ENCODE measurements around the gene FER.

The FER gene

DNA sequence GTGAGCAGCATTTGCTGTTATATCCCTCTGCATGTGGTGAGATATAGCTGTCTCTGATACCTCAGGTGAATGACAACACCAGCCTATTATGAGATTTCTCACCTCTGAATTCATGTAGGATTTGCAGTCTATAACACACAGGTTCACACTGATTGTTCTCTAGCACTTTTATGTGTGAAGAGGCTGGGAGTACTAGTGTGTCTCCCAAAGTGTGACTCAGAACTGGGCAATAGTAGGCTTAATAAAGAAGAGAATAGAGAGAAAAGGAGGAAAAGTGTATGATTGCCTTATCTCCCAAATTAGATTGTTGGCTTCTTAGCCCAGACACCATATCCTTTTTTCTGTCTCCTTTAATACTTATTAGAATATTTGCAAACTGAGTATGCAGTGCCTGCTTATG lies 430.1 kb downstream of the FER start:
- no peak for DNase-seq (ENCODE audit: low spot score)

DNA sequence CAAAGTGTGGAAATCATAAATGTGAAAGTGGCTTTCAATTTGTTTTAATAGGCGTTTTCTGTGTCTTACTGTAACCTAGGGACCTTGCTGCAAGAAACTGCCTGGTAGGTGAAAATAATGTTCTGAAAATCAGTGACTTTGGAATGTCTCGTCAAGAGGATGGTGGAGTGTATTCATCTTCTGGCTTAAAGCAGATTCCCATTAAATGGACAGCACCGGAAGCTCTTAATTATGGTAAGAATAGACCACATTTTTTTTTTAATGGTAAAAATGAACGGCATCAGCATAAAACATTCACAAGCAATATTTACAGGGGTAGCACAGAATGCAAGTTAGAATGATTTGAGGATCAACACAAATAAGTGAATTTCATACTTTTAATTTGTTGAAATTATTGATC lies 433.0 kb downstream of the FER start:
- DNase-seq (ENCODE audit: low spot score), result no peak

DNA sequence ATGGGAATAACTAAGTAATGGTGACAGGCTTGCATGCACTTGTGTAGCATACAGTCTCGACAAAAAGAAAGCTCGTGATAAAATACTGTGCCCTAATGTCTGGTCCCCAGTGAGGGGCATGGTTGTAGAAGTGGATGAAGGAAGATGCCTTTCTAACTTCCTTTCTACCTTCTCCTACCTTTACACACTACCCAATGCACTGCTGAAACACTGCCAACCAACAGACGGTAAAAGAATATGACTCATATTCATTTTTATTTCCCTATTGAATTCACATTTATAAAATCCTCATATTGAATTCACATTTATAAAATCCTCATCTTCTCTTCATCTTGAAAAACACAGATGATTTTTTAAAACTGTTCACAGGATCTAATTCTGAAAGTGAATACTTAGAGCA lies 439.1 kb downstream of the FER start:
- DNase-seq (ENCODE audit: low spot score), result no peak

DNA sequence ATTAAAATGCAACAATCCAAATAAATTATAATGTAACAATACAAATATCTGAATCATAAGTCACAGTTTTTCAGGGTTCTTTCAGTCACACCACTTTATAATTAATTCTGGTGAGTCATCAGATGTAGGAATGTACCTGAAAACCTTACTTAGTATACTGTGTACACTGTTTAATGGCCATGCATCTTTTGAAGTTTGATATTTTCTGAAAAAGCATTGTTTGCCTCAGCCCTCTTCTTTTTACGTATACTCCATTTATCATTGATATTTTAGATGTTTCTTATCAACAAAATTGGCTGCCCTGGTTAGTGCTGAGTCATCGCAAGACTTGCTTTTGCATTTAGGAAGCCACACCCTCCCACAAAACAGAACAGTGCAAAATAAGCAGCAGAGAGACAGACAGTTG lies 443.5 kb downstream of the FER start:
- peak; percentile 11 for DNase-seq (ENCODE audit: low spot score)

DNA sequence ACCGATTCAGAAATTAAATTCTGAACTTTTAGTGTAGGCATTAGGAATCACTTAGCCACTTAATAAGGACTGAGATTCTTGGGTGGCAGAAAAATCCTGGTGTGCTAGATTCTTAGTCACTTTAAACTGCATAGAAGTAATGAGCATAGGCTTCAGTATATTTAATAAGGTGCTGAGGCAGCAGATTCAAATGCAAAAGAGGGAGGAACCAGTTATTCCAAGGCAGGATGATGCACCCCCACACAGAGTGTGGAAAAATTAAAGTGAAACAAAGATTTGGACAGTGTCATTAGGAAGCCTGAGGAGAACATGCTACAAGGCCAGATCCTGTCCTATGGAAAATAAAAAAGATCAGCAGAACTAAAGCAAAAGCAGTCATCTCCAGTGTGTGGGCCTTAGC lies 444.3 kb downstream of the FER start:
- no peak for DNase-seq (ENCODE audit: low spot score)

DNA sequence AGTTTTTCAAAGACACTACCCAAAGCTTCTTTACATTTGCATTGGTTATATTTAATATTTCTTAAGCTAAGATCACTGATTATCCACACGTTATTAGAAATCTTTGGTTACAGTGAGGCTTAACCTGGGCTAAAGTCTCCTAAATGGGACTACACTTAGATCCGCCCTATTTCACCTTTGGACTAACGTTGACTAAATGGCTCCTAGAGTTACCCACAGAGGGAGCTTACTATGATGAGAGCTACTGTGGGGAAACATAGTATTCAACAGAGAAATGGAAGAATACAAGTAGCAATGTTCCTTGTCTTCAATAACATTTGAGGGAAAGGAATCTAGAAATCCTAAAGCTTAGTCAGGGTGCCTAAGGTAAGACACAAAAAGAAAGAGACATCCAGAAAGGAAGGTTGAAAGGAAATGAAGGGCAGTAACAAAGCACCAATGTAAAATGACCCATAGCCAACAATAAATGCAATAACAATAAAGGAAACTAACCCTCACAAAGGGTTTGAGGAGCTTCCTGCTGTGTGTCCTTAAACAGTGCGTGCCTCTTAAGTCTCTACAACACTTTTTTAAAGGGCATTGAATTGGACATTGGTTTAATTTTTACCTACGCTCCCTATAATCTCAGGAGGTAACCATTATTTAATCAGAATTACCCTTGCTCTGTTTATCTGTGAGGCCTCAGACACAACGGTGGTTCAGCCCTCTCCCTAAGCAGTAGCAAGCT lies 445.0 kb downstream of the FER start:
- no peak for DNase-seq (ENCODE audit: low spot score)

DNA sequence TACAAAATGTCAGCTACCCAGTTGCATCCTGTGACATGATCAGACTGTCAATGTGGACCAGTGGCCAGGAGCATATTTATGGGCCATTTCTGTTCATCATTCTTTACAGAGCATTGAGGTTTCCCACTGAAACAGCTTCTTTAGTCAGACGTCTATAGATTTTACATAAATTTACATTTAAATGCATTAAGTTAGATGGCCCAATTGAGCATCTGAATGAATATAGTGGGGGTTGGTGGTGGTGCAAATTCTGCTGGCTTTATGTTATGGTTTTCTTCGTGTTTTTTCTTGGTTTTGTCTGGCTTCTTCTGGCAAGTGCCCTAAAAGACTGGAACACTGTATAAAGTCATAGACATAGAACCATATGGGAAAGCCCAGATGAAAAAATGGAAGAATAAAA lies 448.0 kb downstream of the FER start:
- DNase-seq (ENCODE audit: low spot score), result no peak

DNA sequence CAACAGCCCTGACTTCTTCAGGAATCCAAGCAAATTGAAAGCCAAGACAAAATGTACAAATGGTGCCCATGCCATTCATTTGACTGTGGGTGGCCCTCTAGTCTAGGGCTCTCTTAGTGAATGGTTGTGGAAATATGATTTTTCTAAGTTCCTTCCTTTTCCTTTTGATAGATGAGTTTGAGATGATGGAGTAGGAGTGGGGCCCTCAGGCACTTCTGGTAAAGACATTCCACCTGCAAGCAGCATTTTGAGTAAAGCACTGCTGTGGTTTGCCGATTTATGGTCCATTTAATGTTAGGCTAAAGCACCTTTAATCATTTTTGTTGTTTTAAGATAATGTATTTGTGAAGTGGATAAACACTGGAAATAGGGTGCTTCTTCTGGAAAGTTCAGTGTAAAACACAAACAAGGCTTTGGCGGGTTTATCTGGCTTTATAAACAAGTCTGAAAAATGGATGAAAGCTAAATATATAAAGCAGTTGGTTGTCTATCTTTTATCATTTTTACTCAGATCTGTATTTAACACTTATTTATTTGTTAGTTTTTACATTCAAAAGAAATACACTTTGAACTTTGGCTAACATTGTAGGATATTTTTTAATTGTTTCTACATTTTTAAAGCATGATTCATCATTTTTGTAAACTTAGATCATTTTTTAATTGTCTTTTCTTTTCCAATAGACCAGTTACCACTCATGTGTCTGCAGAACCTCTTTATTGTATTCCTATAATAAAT lies 448.6 kb downstream of the FER start:
- peak; percentile 2 for DNase-seq (ENCODE audit: low spot score)

DNA sequence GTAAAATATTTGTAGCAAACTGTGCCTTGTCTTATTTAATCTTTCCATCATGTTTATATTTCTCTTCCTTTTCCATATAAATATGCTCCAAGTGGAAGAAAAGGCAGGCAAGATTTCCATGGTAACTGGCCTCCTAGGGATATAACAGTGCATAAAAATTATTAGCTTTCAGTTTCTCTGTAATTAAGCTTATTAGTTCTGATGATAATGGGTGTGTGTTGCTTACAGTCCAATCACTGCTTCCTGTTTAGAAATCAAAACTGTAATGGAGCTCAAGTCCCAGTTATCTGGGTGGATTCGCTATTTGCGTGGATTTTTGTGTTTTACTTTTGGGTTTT lies 449.1 kb downstream of the FER start:
- DNase-seq (ENCODE audit: low spot score), result no peak

DNA sequence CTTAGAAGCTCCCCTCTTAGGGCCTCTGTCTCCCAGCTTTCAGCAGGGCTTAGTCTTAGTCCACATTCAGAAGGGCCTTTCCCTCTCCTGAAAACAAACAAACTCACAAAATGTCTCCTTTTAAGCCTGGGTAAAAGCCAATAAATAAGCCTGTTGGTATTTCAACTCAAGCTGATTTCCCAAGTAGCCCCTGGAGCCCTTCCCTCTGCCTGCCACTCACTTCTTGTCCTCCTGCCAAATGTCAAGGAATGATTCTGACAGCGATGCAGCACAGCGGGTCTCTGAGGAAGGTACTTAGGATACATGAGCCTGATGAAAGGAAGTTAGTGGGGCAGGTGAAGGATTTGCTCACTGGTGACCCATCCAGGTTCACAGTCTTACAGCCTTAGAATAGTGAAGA lies 451.6 kb downstream of the FER start:
- no peak for DNase-seq (ENCODE audit: low spot score)

DNA sequence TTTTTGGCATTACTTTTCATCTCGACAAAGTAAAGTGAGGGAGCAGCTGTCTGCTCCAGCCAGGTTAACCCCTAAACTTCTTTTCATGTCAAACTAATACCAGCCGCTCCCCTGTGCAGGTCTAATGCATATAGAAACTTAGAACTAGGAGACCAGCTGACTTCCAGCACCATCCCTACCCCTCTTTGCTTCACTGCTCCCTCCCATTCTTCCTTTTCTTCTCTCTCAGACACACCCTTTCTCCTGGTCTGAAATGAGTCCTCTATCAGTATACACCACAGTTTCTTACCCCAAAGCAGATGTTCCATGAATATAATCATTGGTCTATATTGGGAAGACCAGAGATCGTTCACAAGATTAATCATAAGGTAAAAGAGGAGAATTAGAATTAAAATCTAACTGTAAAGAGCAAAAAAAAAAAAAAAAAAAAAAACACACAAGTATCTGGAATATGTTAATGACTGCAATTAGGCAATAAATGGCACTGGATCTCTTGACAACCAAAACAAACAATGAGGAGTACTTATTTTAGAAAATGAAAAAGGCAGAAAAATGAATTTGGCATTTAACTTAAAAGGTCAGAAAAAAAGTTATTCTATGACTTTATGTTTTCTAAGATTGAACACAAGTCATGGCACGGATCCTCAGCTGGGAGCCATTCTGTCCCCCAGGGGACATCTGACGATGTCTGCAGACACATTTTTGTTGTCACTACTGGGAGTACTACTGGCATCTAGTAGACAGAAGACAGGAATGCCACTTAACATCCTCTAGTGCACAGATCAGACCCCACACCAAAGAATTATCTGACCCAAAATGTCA lies 452.3 kb downstream of the FER start:
- DNase-seq (ENCODE audit: low spot score), result no peak

DNA sequence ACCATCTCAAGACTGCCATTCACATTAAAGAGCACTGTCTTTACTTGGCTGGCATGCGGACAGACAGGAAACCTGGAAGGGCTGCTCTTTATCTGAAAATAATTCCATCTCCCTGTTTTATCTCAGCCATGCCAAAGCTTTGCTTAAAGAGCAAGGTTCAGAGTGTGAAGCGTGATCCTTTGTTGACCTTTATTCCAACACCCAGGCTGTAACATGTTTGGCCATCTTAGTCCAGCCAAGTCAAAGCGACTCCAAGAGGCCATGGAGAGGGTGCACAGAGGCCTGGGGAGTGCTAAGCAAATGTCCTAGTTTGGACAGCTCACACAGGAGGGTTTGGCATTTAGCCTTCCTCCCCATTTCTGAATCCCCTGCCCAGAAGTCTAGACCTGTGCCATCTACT lies 467.3 kb downstream of the FER start:
- DNase-seq (ENCODE audit: low spot score), result no peak

DNA sequence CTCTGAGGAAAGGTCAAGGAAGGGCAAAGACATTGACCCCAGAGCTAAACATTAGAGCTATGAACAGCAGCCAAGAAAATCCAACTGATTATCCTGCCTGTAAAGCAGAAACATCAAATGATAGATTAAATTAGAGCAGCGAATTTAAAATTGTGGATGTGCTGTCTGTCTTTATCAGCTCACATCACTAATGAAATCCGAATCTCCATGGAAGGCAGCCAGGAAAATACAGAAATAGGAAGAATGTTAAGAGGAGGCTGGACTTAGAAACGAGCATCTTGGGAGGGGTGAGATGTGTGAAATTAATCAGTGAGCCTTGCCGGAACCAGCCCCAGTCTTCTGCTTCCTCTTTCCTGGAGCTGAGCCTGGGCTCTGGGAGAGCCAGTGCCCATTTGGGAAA lies 471.1 kb downstream of the FER start:
- no peak for DNase-seq (ENCODE audit: low spot score)

DNA sequence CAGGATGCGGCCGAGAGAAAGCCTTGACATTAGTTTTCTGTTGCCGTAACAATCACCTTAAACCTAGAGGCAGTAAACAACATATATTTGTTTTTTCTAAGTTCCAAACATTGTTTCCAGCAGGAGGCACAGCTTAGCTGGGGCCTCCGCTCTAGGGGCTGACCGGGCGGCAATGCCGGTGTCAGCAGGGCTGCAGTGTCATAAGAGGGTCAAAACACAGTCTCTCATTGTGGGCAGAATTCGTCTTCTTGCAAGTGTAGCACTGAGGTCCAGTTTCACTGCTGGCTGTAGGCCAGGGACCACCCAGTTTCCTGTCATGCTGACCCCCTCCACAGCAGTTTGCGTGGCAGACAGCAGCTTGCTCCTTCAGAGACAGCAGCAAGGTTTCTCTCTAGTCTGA lies 475.8 kb downstream of the FER start:
- no peak for DNase-seq (ENCODE audit: low spot score)

DNA sequence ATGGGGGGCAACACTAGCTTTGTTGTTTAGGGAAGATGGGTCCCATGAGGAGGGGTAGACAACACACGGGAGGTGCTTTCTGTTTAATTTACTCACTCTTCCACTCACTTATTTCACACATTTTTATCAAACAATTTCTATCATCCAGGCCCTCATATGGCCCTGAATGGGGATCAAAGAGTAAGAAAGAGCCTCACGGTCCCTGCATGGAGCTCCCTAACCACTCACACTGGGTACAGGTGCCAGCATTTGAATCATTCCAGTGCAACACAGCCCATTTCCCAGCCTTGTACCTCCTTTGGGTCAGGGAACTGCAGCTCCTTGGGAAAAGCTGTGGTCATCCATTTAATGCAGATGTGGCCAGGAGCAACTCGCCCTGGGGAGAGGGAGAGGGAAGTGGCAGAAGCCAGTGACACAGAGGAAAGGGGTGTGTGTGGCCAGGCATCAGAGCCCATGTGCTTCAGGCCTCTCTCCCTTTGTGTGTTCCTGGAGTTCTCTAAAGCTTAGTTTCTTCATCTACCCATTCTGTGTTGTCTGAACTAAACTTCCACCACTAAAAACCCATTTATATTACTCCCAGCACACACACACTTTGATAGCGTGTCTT lies 476.7 kb downstream of the FER start:
- DNase-seq (ENCODE audit: low spot score), result no peak

DNA sequence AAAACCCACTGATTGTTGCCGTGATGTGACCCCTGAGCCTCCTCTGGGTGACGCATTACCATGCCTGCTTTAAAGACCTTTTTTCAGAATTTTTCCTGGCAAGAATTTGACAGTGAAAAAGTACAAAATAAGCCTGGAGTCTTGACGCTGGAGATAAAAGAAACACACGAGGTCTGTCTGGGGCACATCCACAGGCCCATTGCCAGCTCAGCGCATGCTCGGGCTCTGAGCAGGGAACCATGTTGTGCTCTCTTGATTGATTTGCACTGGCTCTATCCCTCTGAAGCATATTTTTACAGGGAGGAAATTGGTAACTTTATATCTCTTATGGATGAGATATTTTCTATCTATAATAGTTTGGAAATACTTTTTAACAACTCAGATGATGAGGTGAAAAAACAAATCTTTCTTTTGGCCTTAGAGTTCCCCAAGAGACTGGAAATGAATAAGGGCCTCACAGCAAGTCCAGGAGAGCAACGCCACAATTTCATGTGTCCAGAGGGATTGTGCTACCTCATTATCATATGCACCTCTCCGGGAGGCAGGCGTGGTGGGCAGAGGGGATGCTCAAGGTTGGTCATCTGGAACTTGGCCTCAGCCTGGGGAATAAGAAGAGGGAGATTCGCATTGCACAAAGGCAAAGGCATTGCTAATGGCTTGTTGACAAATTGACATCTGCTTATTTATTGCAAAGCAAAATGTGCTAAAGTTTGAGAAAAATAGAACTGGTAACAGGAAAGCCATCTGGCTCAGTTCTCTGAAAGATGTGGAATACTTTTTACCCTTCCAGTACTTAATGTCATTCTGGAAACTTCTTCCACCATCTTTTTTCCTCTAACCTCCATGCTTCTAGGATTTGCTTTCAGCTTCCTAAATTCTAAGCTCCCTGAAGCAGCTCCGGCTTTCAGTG lies 478.3 kb downstream of the FER start:
- no peak for DNase-seq (ENCODE audit: low spot score)

DNA sequence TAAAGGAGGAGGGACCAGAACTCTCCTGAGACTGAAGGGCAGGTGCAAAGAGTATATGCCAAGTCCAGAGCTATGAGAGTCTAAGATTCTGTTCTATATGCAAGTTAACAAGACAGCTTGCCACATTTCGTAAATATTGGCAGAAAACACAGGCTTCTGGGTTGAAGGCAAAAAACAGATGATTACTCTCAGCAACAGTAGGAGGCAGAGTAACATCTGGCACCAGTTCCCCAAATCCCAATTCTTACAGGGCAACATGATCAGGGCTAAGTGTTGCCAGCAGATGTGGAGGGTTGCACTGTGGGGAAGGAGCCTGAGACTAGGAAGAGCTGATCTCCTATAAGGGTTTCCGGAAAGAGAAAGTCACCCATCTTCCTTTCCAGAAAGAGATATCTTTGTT lies 482.7 kb downstream of the FER start:
- DNase-seq (ENCODE audit: low spot score), result no peak

DNA sequence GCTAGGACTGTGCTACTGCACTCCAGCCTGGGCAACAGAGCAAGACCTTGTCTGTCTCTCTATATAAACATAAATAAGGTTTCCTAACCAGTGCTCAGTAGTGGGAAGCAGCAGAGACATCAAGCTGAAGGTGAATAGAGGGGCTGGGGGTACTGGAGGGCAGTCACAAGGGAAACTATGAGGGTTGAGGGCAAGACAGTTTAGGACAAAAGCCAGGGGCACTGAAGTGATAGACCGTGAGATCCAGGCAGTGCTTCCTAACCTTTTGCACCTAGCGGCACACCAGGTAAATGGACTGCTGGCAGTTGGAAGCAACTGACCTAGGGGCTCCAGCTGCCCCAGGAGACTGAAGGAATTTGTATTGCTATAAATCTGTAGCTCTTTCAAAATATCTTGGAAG lies 483.6 kb downstream of the FER start:
- DNase-seq (ENCODE audit: low spot score), result no peak

DNA sequence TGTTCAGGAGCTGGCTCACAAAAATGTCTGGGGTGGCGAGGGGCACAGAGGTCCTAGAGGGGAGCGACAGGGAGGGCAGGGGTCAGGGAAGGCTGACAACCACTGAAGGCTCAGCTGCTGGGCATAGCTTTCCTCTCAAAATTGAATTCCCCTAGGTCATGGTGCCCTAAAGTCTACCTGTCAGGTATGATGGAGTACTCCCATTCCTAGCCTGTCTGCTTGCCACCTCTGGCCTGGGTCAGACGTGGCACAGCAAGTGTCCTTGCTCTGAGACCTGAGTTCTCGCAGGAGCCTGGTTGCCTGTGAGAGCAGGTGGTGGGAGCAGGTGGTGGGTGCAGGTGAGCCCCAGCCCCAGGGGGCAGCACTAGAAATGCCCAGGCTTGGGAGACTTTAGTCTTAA lies 486.7 kb downstream of the FER start:
- no peak for DNase-seq (ENCODE audit: low spot score)

DNA sequence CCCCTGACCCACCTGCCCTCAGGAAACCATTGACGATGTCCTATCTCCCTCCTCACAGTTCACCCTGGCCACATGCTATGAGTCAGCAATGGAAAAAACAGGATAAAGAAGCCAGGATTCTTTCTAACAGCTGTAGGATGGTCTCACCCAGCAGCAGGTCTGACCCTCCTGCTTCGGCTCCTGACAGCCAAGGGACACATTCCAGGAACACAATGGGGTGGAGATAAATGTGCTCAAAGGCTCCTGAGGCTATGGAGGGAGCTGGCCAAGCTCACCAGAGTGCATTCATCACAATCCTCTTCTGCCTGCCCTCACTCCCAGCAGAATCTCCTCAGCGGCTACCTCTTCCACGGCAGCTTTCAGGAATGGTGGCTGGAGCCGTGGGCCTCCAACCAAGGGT lies 491.8 kb downstream of the FER start:
- no peak for DNase-seq (ENCODE audit: low spot score)

DNA sequence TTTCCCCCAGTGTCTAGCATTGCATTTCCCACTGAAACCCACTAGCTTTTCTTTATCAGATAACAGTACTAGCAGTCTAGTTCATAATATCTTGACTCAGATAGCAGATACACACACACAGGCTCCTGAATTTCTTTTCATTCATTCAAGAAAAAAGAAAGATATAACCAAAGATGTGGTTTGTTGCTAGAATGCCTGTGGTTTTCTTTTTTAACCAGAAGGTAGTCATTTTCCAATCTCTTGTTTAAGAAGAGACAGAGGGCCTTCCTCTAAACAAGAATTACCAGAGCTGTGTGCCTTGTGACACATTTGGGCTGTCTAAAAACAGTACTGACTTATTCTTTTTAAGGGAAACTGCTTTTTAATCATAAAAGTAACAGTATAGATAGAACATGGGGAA lies 494.8 kb downstream of the FER start:
- no peak for DNase-seq (ENCODE audit: low spot score)

DNA sequence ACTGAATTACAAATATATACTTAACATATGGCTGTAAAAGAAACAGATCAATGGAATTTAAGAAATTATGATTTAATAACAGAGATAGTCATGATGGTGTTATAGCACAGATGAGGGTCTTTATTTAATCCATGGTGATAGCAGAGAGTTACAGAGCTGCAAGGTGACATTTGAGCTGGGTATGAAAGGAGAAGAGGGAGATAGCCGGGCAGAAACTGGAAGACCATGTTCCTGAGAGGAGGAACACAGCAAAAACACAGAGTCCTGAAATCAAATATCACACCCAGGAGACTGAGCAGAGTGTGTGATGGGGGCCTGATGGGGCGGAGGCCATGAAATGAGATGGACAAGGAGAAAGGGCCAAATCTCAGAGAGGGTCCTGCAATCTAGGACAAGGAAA lies 498.7 kb downstream of the FER start:
- no peak for DNase-seq (ENCODE audit: low spot score)
